Adrenal gland (tissue), 12 donors: ENCODE measurements around the gene TTN. TPM values are rescaled to one million over a fixed set of nuclear protein-coding genes. Genes with fewer than 3 reads are reported as not detected.
A peak's percentile ranks its signal among the peaks of the same experiment; 100 is the strongest.

ENCODE experiments used
- DNase-seq, 7 donors: peaks; one replicate each; pipeline ENCODE4 v3.0.0-alpha.2; 2019 to 2020
- H3K27ac ChIP-seq, 5 donors: fragments of 200-600 bp; sonication (generic) in 4 of 5; 1 replicate in 3 of 5; 2 replicates in 2 of 5; pipeline versions ENCODE4 v1.5.1 to v1.8.0; 2016 to 2020; ENCODE audit warnings: mild to moderate bottlenecking in 1 of 5
- H3K27me3 ChIP-seq: fragments of 200-600 bp; 2 replicates; pipeline ENCODE4 v1.8.0; 2021
- H3K36me3 ChIP-seq, 2 donors: fragments of 200-600 bp; replicated peaks in 1 of 2; 1 replicate in 1 of 2; 2 replicates in 1 of 2; pipeline versions ENCODE4 v1.5.1 to v1.8.0; 2018 to 2022
- H3K4me1 ChIP-seq, 2 donors: fragments of 200-600 bp; replicated peaks in 1 of 2; 1 replicate in 1 of 2; 2 replicates in 1 of 2; pipeline versions ENCODE4 v1.5.1 to v1.8.0; 2018 to 2021
- H3K4me3 ChIP-seq, 4 donors: fragments of 200-600 bp; sonication (generic) in 3 of 4; one replicate each; pipeline ENCODE4 v1.5.1; 2016 to 2018
- H3K9me3 ChIP-seq, 3 donors: fragments of 200-600 bp; sonication (generic) in 1 of 3; replicated peaks in 1 of 3; 1 replicate in 2 of 3; 2 replicates in 1 of 3; pipeline versions ENCODE4 v1.5.1 to v1.8.0; 2016 to 2021
- CTCF ChIP-seq, 6 experiments: fragments of 450-650 bp in 4 of 6; fragments of 200-600 bp in 2 of 6; sonication (generic) in 1 of 6; IDR thresholded peaks; 1 replicate in 5 of 6; 2 replicates in 1 of 6; pipeline versions ENCODE4 v1.5.1 to v1.8.0; 2016 to 2021; ENCODE audit warnings: antibody characterized with exemption in 6 of 6, mild to moderate bottlenecking in 2 of 6, moderate library complexity in 1 of 6
- POLR2A ChIP-seq, 2 donors: fragments of 450-650 bp; IDR thresholded peaks; one replicate each; pipeline ENCODE4 v1.6.1; 2017; ENCODE audit warnings: antibody characterized with exemption in 2 of 2, mild to moderate bottlenecking in 2 of 2, moderate library complexity in 1 of 2
- WGBS, 4 donors: extraction: QIAGEN DNeasy Blood & Tissue Kit in 2 of 4; methylation state at CpG; one replicate each; pipeline versions ENCODE4 v1.1.5 to v1.1.7; 2013 to 2017; 5-methylcytosine and 5-hydroxymethylcytosine counted together
- intact Hi-C, 2 donors: fragments of 100-400 bp; cut with DNase I; formaldehyde crosslinking; loops; one replicate each; pipeline versions ENCODE4 v1.14.1 to v1.15.0; 2022 to 2023
- polyA plus RNA-seq, 3 donors: library from polyadenylated mRNA; stranded (reverse); fragments of 200-250 nt in 2 of 3; fragments of 350-450 nt in 1 of 3; fragmentation: Illumina TruSeq in 1 of 3; extraction: RNeasy Lipid Tissue Mini Kit (QIAGEN cat#74804) in 1 of 3; gene quantifications; one replicate each; pipeline ENCODE4 v1.2.3, GENCODE V29; 2013 to 2014
- total RNA-seq, 9 donors: library from RNA; depleted of rRNA in 4 of 9; stranded (reverse); fragments of >200 nt in 4 of 9; fragments of 120-200 nt in 1 of 9; fragmentation: NEBNext Ultra II Directional in 1 of 9; extraction: Animal tissue kit (Norgen Biotek cat#: 25700) in 1 of 9; gene quantifications; one replicate each; pipeline versions ENCODE4 v1.1.0 to v1.2.4, GENCODE V29; 2013 to 2023
- donor health status: healthy with polysubstance abuse.
- donor health status: Bipolar disorder and iron deficiency.
- donor health status: DM: yes; HTN: yes; CAD: no.
- donor health status: DM: no; HTN: no; CAD: no.
- donor health status: DM: no; HTN: no; CAD: no.
- donor health status: DM: yes; HTN: yes; CAD: no.

TTN gene
- total and polyA plus RNA-seq, 12 donors, result 0.05 to 45.2 (median 2.7) TPM

GRCh38 chr2:178761759-178762371, 45.4 kb downstream of the TTN start:
- no peaks in the 10 kb centered on the region for H3K36me3 ChIP-seq
- H3K27me3 ChIP-seq, result no peaks in the 10 kb centered on the region
- intact Hi-C loops, result no loop called here
- no peak overlapping the region for H3K4me3 ChIP-seq
- WGBS, 4 donors, result 1 to 8% (median 5%) methylated on average over 2 of the region's 2 CpGs
- peak in 3 of 7 donors; percentile 8 to 21 (median 12) for DNase-seq
- H3K27ac ChIP-seq, result no peak overlapping the region
- no peaks in the 10 kb centered on the region for H3K9me3 ChIP-seq
- TF ChIP-seq POLR2A (IDR thresholded peaks at IDR 0.05) (no peak), CTCF (IDR thresholded peaks at IDR 0.05) (peak; percentile 43 to 69 (median 60))
- H3K4me1 ChIP-seq, result no peaks in the 10 kb centered on the region

- Histone ChIP-seq H3K4me1 (no peaks in the 10 kb centered on the region), H3K27me3 (no peaks in the 10 kb centered on the region), H3K9me3 (no peaks in the 10 kb centered on the region), H3K4me3 (no peak overlapping the region), H3K27ac (no peak overlapping the region), H3K36me3 (no peaks in the 10 kb centered on the region)
- no peak for TF ChIP-seq POLR2A (IDR thresholded peaks at IDR 0.05)
- no peak for TF ChIP-seq CTCF (IDR thresholded peaks at IDR 0.05)
- no peak for DNase-seq
- 68 to 90% (median 76%) methylated on average over 2 of the region's 2 CpGs for WGBS, 4 donors
- intact Hi-C loops, result no loop called here
Observed at GRCh38 chr2:178756843-178757242, 50.4 kb downstream of the TTN start.

GRCh38 chr2:178756343-178756742, 50.9 kb downstream of the TTN start:
- DNase-seq, result no peak
- H3K36me3 ChIP-seq, result no peaks in the 10 kb centered on the region
- no peaks in the 10 kb centered on the region for H3K4me1 ChIP-seq
- H3K9me3 ChIP-seq, result no peaks in the 10 kb centered on the region
- no peak overlapping the region for H3K27ac ChIP-seq
- WGBS, 4 donors, result 84 to 93% (median 89%) methylated on average over 7 of the region's 7 CpGs
- H3K4me3 ChIP-seq, result no peak overlapping the region
- no peak for TF ChIP-seq CTCF (IDR thresholded peaks at IDR 0.05)
- TF ChIP-seq POLR2A (IDR thresholded peaks at IDR 0.05), result no peak
- no peaks in the 10 kb centered on the region for H3K27me3 ChIP-seq
- intact Hi-C loops, result no loop called here

GRCh38 chr2:178747767-178748166, 59.5 kb downstream of the TTN start:
- TF ChIP-seq POLR2A (IDR thresholded peaks at IDR 0.05) (no peak), CTCF (IDR thresholded peaks at IDR 0.05) (no peak)
- Histone ChIP-seq H3K4me3 (no peak overlapping the region), H3K4me1 (no peaks in the 10 kb centered on the region), H3K36me3 (no peaks in the 10 kb centered on the region), H3K9me3 (no peaks in the 10 kb centered on the region), H3K27ac (no peak overlapping the region), H3K27me3 (no peaks in the 10 kb centered on the region)
- no peak for DNase-seq
- intact Hi-C loops, result no loop called here
